PC-9 (cell line): ENCODE measurements around the gene GABRG3. TPM values are rescaled to one million over a fixed set of nuclear protein-coding genes. Genes with fewer than 3 reads are reported as not detected.

ENCODE experiments used
- BruUV-seq: library from RNA; stranded (reverse); fragments of 400-500 nt; replicated peaks from 2 replicates; lab custom pipeline; 2021; lab: Mats Ljungman, UMichigan
- CTCF ChIA-PET: fragments of 300-600 bp; sonication (Branson Sonifier 250); formaldehyde crosslinking; loops from one replicate; lab custom pipeline; 2022; ENCODE audit warnings: antibody characterized with exemption; lab: Charles Lee
- POLR2A ChIA-PET: fragments of 300-600 bp; sonication (Branson Sonifier 250); formaldehyde crosslinking; loops from one replicate; lab custom pipeline; 2022; ENCODE audit warnings: antibody characterized with exemption; ENCODE audit not compliant: unreplicated experiment; lab: Charles Lee
- DNase-seq, 2 experiments: peaks; one replicate each; pipeline versions ENCODE4 v3.0.0 to v3.0.0-alpha.2; 2015 to 2022; ENCODE audit warnings: mixed read lengths in 1 of 2
- H2AFZ ChIP-seq: fragments of 200-600 bp; sonication (generic); 2 replicates; pipeline ENCODE4 v1.8.1; 2017; ENCODE audit warnings: antibody characterized with exemption
- H3F3A ChIP-seq: fragments of 200-600 bp; sonication (generic); 2 replicates; pipeline ENCODE4 v1.8.1; 2017; ENCODE audit warnings: antibody characterized with exemption, mild to moderate bottlenecking, low read depth; ENCODE audit not compliant: insufficient read depth
- H3K27ac ChIP-seq: fragments of 200-600 bp; sonication (generic); 2 replicates; pipeline ENCODE4 v1.6.1; 2016; ENCODE audit warnings: mixed run types
- H3K27me3 ChIP-seq: fragments of 200-600 bp; sonication (generic); 2 replicates; pipeline ENCODE4 v1.6.1; 2016; ENCODE audit warnings: low read depth, mixed run types; ENCODE audit not compliant: insufficient read depth
- H3K36me3 ChIP-seq: fragments of 200-600 bp; sonication (generic); 2 replicates; pipeline ENCODE4 v1.6.1; 2016; ENCODE audit warnings: low read depth, mixed run types
- H3K4me1 ChIP-seq: fragments of 200-600 bp; sonication (generic); replicated peaks from 2 replicates; pipeline ENCODE4 v1.6.1; 2016; ENCODE audit warnings: mixed run types; ENCODE audit not compliant: insufficient read depth
- H3K4me2 ChIP-seq: fragments of 200-600 bp; sonication (generic); 2 replicates; pipeline ENCODE4 v1.6.1; 2017; ENCODE audit warnings: mixed run types
- H3K4me3 ChIP-seq: fragments of 200-600 bp; sonication (generic); 2 replicates; pipeline ENCODE4 v1.6.1; 2016; ENCODE audit warnings: mixed run types
- H3K79me2 ChIP-seq: fragments of 200-600 bp; sonication (generic); 2 replicates; pipeline ENCODE4 v1.6.1; 2017; ENCODE audit warnings: low read depth, mixed run types
- H3K9me2 ChIP-seq: fragments of 200-600 bp; sonication (generic); 2 replicates; pipeline ENCODE4 v1.8.1; 2017; ENCODE audit warnings: mild to moderate bottlenecking; ENCODE audit not compliant: insufficient read depth
- H3K9me3 ChIP-seq: fragments of 200-600 bp; sonication (generic); 2 replicates; pipeline ENCODE4 v1.8.1; 2016; ENCODE audit warnings: low read depth; ENCODE audit not compliant: insufficient read depth
- H4K20me1 ChIP-seq: fragments of 200-600 bp; sonication (generic); 2 replicates; pipeline ENCODE4 v1.8.1; 2017; ENCODE audit not compliant: insufficient read depth
- CTCF ChIP-seq: fragments of 200-600 bp; sonication (generic); conservative IDR thresholded peaks from 2 replicates; pipeline ENCODE4 v1.6.1; 2017; ENCODE audit warnings: mixed run types, antibody characterized with exemption, mild to moderate bottlenecking, moderate library complexity
- EZH2 ChIP-seq: fragments of 200-600 bp; sonication (generic); IDR thresholded peaks from 2 replicates; pipeline ENCODE4 v1.8.0; 2017; ENCODE audit warnings: antibody characterized with exemption, low read depth
- intact Hi-C: fragments of 100-400 bp; cut with micrococcal nuclease; formaldehyde crosslinking; loops from one replicate; pipeline ENCODE4 v1.10.0; 2022; ENCODE audit not compliant: unreplicated experiment
- total RNA-seq: library from RNA; stranded (reverse); gene quantifications from 2 replicates; pipeline ENCODE4 v1.2.3, GENCODE V29; 2021

Gene GABRG3
- total RNA-seq, 1 experiment from 2014 or later = not detected

GRCh38 chr15:27500206-27500605, 529.2 kb downstream of the GABRG3 start:
- H3K27me3 ChIP-seq = peaks cover 3% of the 10 kb centered on the region; the same call in 1 of the 2 replicates
- H3K4me1 ChIP-seq = no peaks in the 10 kb centered on the region
- H4K20me1 ChIP-seq = no peaks in the 10 kb centered on the region
- no peak overlapping the region for H3K4me2 ChIP-seq
- ChIA-PET CTCF (no interaction called here), POLR2A (no interaction called here)
- H2AFZ ChIP-seq = no peak overlapping the region
- DNase-seq = no peak
- no peaks in the 10 kb centered on the region for H3K79me2 ChIP-seq
- H3K9me2 ChIP-seq = no peaks in the 10 kb centered on the region
- BruUV-seq = no TSS peak
- no peak overlapping the region for H3K4me3 ChIP-seq
- intact Hi-C loops = no loop called here
- TF ChIP-seq CTCF = no peak
- no peak for TF ChIP-seq EZH2
- H3K36me3 ChIP-seq = no peaks in the 10 kb centered on the region
- H3F3A ChIP-seq = no peaks in the 10 kb centered on the region
- H3K9me3 ChIP-seq = no peaks in the 10 kb centered on the region
- no peak overlapping the region for H3K27ac ChIP-seq

- CTCF ChIA-PET = no interaction called here
- intact Hi-C loops = no loop called here
- no TSS peak for BruUV-seq
These were observed 535.8 kb downstream of the GABRG3 start for GRCh38 chr15:27506752-27507151.

GRCh38 chr15:27509014-27509413, 538.0 kb downstream of the GABRG3 start:
- H3K4me3 ChIP-seq = no peak overlapping the region
- no peak overlapping the region for H3K4me2 ChIP-seq
- no peaks in the 10 kb centered on the region for H3F3A ChIP-seq
- H3K4me1 ChIP-seq = no peaks in the 10 kb centered on the region
- no peaks in the 10 kb centered on the region for H3K9me2 ChIP-seq
- intact Hi-C loops = no loop called here
- no peaks in the 10 kb centered on the region for H3K36me3 ChIP-seq
- no peak overlapping the region for H2AFZ ChIP-seq
- no peaks in the 10 kb centered on the region for H3K79me2 ChIP-seq
- H3K9me3 ChIP-seq = no peaks in the 10 kb centered on the region
- H3K27me3 ChIP-seq = no peaks in the 10 kb centered on the region
- DNase-seq = no peak
- TF ChIP-seq EZH2 (no peak), CTCF (no peak)
- no peak overlapping the region for H3K27ac ChIP-seq
- ChIA-PET CTCF (no interaction called here), POLR2A (no interaction called here)
- BruUV-seq = no TSS peak
- no peaks in the 10 kb centered on the region for H4K20me1 ChIP-seq

More at GRCh38 chr15:27506752-27507151, 535.8 kb downstream of the GABRG3 start:
- Histone ChIP-seq H2AFZ (no peak overlapping the region), H3K27ac (no peak overlapping the region), H3K4me3 (no peak overlapping the region), H4K20me1 (no peaks in the 10 kb centered on the region), H3K36me3 (no peaks in the 10 kb centered on the region), H3K4me1 (no peaks in the 10 kb centered on the region), H3K4me2 (no peak overlapping the region), H3K9me3 (no peaks in the 10 kb centered on the region), H3K79me2 (no peaks in the 10 kb centered on the region), H3F3A (no peaks in the 10 kb centered on the region), H3K27me3 (no peaks in the 10 kb centered on the region), H3K9me2 (no peaks in the 10 kb centered on the region)
- TF ChIP-seq EZH2 (no peak), CTCF (no peak)
- POLR2A ChIA-PET = no interaction called here
- no peak for DNase-seq
